H9 (cell line): ENCODE measurements around the gene CYTH4. TPM values are rescaled to one million over a fixed set of nuclear protein-coding genes. Genes with fewer than 3 reads are reported as not detected.

Experiments used
- DNase-seq: peaks from one replicate; pipeline ENCODE4 v3.0.0-alpha.2; 2017
- H2AFZ ChIP-seq: one replicate; pipeline ENCODE4 v1.6.1; 2013; ENCODE audit warnings: mild to moderate bottlenecking, low read length, control low read depth, moderate library complexity
- H2AK5ac ChIP-seq: 2 replicates; pipeline ENCODE4 v1.6.1; 2013; ENCODE audit warnings: low read length, control low read depth, mixed read lengths; ENCODE audit not compliant: insufficient read length
- H2BK120ac ChIP-seq: one replicate; pipeline ENCODE4 v1.6.1; 2013; ENCODE audit warnings: low read depth, mild to moderate bottlenecking, low read length, control low read depth, inconsistent platforms; ENCODE audit not compliant: poor library complexity, severe bottlenecking
- H2BK12ac ChIP-seq: 2 replicates; pipeline ENCODE4 v1.6.1; 2013; ENCODE audit warnings: low read length, control low read depth, mixed read lengths, low read depth; ENCODE audit not compliant: insufficient read length
- H2BK15ac ChIP-seq: 2 replicates; pipeline ENCODE4 v1.6.1; 2013; ENCODE audit warnings: low read depth, low read length, control low read depth
- H2BK20ac ChIP-seq: one replicate; pipeline ENCODE4 v1.6.1; 2013; ENCODE audit warnings: low read depth, mild to moderate bottlenecking, low read length, control low read depth, inconsistent platforms; ENCODE audit not compliant: poor library complexity, severe bottlenecking
- H2BK5ac ChIP-seq: 2 replicates; pipeline ENCODE4 v1.6.1; 2013; ENCODE audit warnings: low read length, control low read depth, mixed read lengths; ENCODE audit not compliant: insufficient read length
- H3K14ac ChIP-seq: 2 replicates; pipeline ENCODE4 v1.6.1; 2013; ENCODE audit warnings: low read length, control low read depth; ENCODE audit not compliant: insufficient read depth
- H3K18ac ChIP-seq: 2 replicates; pipeline ENCODE4 v1.6.1; 2013; ENCODE audit warnings: low read depth, mild to moderate bottlenecking, mixed read lengths, low read length, control low read depth; ENCODE audit not compliant: insufficient read length
- H3K23ac ChIP-seq: 2 replicates; pipeline ENCODE4 v1.6.1; 2013; ENCODE audit warnings: low read length, control low read depth, mixed read lengths, low read depth; ENCODE audit not compliant: insufficient read length
- H3K23me2 ChIP-seq: 2 replicates; pipeline ENCODE4 v1.6.1; 2013; ENCODE audit warnings: low read depth, mild to moderate bottlenecking, mixed read lengths, low read length, control low read depth; ENCODE audit not compliant: insufficient read length, poor library complexity, severe bottlenecking
- H3K27ac ChIP-seq: 2 replicates; pipeline ENCODE4 v1.5.1; 2013; ENCODE audit warnings: low read length, control low read depth, mixed read lengths, low read depth; ENCODE audit not compliant: insufficient read length
- H3K27me3 ChIP-seq: 2 replicates; pipeline ENCODE4 v1.6.1; 2013; ENCODE audit warnings: low read length, control low read depth, inconsistent platforms; ENCODE audit not compliant: insufficient read depth
- H3K4ac ChIP-seq: 2 replicates; pipeline ENCODE4 v1.6.1; 2013; ENCODE audit warnings: low read depth, mild to moderate bottlenecking, control low read depth, inconsistent platforms, low read length, moderate library complexity
- H3K4me1 ChIP-seq: 2 replicates; pipeline ENCODE4 v1.6.1; 2013; ENCODE audit warnings: low read length, control low read depth, inconsistent platforms; ENCODE audit not compliant: insufficient read depth
- H3K4me2 ChIP-seq: 2 replicates; pipeline ENCODE4 v1.6.1; 2013; ENCODE audit warnings: low read length, control low read depth, mixed read lengths; ENCODE audit not compliant: insufficient read length, insufficient read depth
- H3K56ac ChIP-seq: 2 replicates; pipeline ENCODE4 v1.6.1; 2013; ENCODE audit warnings: low read depth, mild to moderate bottlenecking, mixed read lengths, low read length, control low read depth; ENCODE audit not compliant: insufficient read length
- H3K79me1 ChIP-seq: 2 replicates; pipeline ENCODE4 v1.6.1; 2013; ENCODE audit warnings: low read depth, mild to moderate bottlenecking, moderate library complexity, low read length, control low read depth, inconsistent platforms; ENCODE audit not compliant: insufficient read depth, poor library complexity, severe bottlenecking
- H3K79me2 ChIP-seq: 2 replicates; pipeline ENCODE4 v1.6.1; 2013; ENCODE audit warnings: low read length, control low read depth, inconsistent platforms; ENCODE audit not compliant: insufficient read depth
- H3K9ac ChIP-seq: 2 replicates; pipeline ENCODE4 v1.6.1; 2013; ENCODE audit warnings: low read length, control low read depth, mixed read lengths; ENCODE audit not compliant: insufficient read length; ENCODE audit errors: extremely low read depth
- H3K9me3 ChIP-seq: one replicate; pipeline ENCODE4 v1.6.1; 2013; ENCODE audit warnings: low read depth, low read length, inconsistent platforms; ENCODE audit not compliant: control insufficient read depth
- H3T11ph ChIP-seq: one replicate; pipeline ENCODE4 v1.6.1; 2013; ENCODE audit warnings: mild to moderate bottlenecking, low read length, control low read depth, inconsistent platforms
- H4K20me1 ChIP-seq: one replicate; pipeline ENCODE4 v1.6.1; 2013; ENCODE audit not compliant: control insufficient read depth, insufficient read length, insufficient read depth
- H4K5ac ChIP-seq: 2 replicates; pipeline ENCODE4 v1.6.1; 2013; ENCODE audit warnings: low read depth, mild to moderate bottlenecking, mixed read lengths, low read length, control low read depth; ENCODE audit not compliant: insufficient read length
- H4K8ac ChIP-seq: replicated peaks from 2 replicates; pipeline ENCODE4 v1.6.1; 2013; ENCODE audit warnings: low read length, control low read depth, mixed read lengths, low read depth; ENCODE audit not compliant: insufficient read length
- H4K91ac ChIP-seq: 2 replicates; pipeline ENCODE4 v1.6.1; 2013; ENCODE audit warnings: low read depth, mild to moderate bottlenecking, moderate library complexity, mixed read lengths, low read length, control low read depth; ENCODE audit not compliant: insufficient read length
- H3K27ac Mint-ChIP-seq, 3 experiments: 2 replicates in 2 of 3; 3 replicates in 1 of 3; pipeline ENCODE4 v1.8.0; 2020 to 2021; ENCODE audit warnings: mixed read lengths in 3 of 3, mild to moderate bottlenecking in 1 of 3, moderate library complexity in 1 of 3
- H3K27me3 Mint-ChIP-seq: 2 replicates; pipeline ENCODE4 v1.8.0; 2021; ENCODE audit warnings: low read depth, mild to moderate bottlenecking, moderate library complexity, mixed read lengths
- H3K36me3 Mint-ChIP-seq, 3 experiments: 2 replicates in 2 of 3; 3 replicates in 1 of 3; pipeline ENCODE4 v1.8.0; 2020 to 2021; ENCODE audit warnings: low read depth in 3 of 3, mixed read lengths in 3 of 3; ENCODE audit not compliant: insufficient read depth in 1 of 3
- H3K4me1 Mint-ChIP-seq, 2 experiments: 2 replicates each; pipeline ENCODE4 v1.8.0; 2020; ENCODE audit warnings: mixed read lengths in 2 of 2
- H3K4me3 Mint-ChIP-seq, 2 experiments: 2 replicates in 1 of 2; 3 replicates in 1 of 2; pipeline ENCODE4 v1.8.0; 2020 to 2021; ENCODE audit warnings: mild to moderate bottlenecking in 2 of 2, mixed read lengths in 2 of 2, moderate library complexity in 1 of 2
- H3K9me3 Mint-ChIP-seq, 2 experiments: 2 replicates in 1 of 2; 3 replicates in 1 of 2; pipeline ENCODE4 v1.8.0; 2020; ENCODE audit warnings: mild to moderate bottlenecking in 2 of 2, mixed read lengths in 2 of 2, moderate library complexity in 1 of 2
- CTCF ChIP-seq: fragments of 200-600 bp; sonication (generic); conservative IDR thresholded peaks from 3 replicates; pipeline ENCODE4 v1.8.0; 2021; ENCODE audit warnings: antibody characterized with exemption, mild to moderate bottlenecking
- WGBS: extraction: QIAGEN DNeasy Blood & Tissue Kit; methylation state at CpG from one replicate; pipeline ENCODE4 v1.1.7; 2013; ENCODE audit warnings: missing lambda C conversion rate, low lambda C conversion rate, mixed read lengths; ENCODE audit not compliant: insufficient read length; ENCODE audit errors: extremely low coverage; 5-methylcytosine and 5-hydroxymethylcytosine counted together
- total RNA-seq: library from RNA; stranded (reverse); gene quantifications from 2 replicates; pipeline ENCODE4 v1.2.1, GENCODE V29; 2021

Gene CYTH4
- total RNA-seq, 1 experiment from 2014 or later: not detected

DNA sequence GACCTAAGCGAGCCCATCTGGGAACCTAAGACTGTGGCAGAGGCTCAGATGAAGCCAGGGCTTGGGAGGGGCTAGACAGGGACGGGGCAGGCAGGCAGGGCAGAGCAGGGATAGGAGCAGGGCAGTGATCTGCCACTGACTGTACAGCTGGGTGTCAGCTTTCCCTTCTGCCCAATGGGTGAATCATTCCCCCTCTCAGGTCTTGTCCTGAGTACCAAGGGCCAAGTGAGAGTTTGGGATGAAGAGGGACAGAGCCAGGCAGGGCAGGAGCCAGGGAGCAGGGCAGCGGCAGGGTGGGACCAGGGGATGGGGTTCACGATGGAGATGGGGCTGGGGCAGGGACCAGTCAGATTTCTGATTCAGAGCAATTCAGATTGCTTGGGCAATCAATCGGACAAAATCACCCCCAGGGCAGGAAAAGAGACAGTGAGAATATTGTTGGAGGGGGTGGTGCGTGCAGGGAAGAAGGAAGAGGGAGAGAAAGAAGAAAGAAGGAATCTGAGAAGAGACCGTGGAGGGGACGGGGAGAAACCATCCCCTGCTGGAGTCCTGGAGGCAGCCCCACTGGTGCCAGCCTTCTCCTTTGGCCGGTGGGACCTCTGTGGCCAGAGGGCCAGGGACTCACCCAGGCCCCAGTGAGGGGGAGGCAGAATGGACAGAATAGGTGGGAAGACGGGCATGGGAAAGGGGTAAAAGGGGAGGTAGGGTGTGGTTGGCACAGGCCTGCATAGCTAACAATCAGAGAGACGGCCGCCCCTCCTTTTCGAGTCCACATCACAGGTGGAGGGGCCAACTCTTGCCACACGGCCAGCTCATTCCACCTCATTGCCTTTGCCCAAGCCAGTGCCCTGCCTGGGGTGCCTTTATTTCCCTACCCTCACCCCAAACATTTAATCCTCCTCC is 47.2 kb downstream of the CYTH4 start:
- no peak overlapping the region for H4K8ac ChIP-seq
- no peak overlapping the region for H3K9ac ChIP-seq
- H4K91ac ChIP-seq: no peak overlapping the region
- no CpG with 5 or more reads among the region's 14 CpGs for WGBS
- H3K14ac ChIP-seq: no peak overlapping the region
- Mint-ChIP-seq H3K27me3 (peaks cover 80% of the 10 kb centered on the region), H3K9me3 (peaks cover 0 to 2% of the 10 kb centered on the region in 2 experiments; a peak in 3 of 5 replicates), H3K36me3 (no peaks in the 10 kb centered on the region), H3K4me3 (peak overlapping the region in 1 of 2 experiments; percentile 47; a peak in 1 of 5 replicates), H3K27ac (no peak overlapping the region), H3K4me1 (peaks cover 22 to 60% of the 10 kb centered on the region in 2 experiments)
- no peak overlapping the region for H3T11ph ChIP-seq
- H2BK120ac ChIP-seq: no peak overlapping the region
- no peak overlapping the region for H2BK15ac ChIP-seq
- H3K79me1 ChIP-seq: no peaks in the 10 kb centered on the region
- no peaks in the 10 kb centered on the region for H3K4me1 ChIP-seq
- no peaks in the 10 kb centered on the region for H3K79me2 ChIP-seq
- no peak overlapping the region for H2BK20ac ChIP-seq
- H3K4me2 ChIP-seq: no peak overlapping the region
- H4K20me1 ChIP-seq: no peaks in the 10 kb centered on the region
- no peak overlapping the region for H3K23ac ChIP-seq
- no peaks in the 10 kb centered on the region for H3K9me3 ChIP-seq
- no peak overlapping the region for H2BK5ac ChIP-seq
- no peak overlapping the region for H2AK5ac ChIP-seq
- no peak overlapping the region for H2AFZ ChIP-seq
- H3K27me3 ChIP-seq: peaks cover 3% of the 10 kb centered on the region; the same call in 1 of the 2 replicates
- no peak overlapping the region for H3K4ac ChIP-seq
- H2BK12ac ChIP-seq: no peak overlapping the region
- no peak for DNase-seq
- TF ChIP-seq CTCF: no peak
- H4K5ac ChIP-seq: no peak overlapping the region
- no peak overlapping the region for H3K27ac ChIP-seq
- peaks cover 5% of the 10 kb centered on the region for H3K23me2 ChIP-seq
- no peak overlapping the region for H3K56ac ChIP-seq
- peak overlapping the region; percentile 37 for H3K18ac ChIP-seq
